ENCODE data around the gene IRF2. TPM values are rescaled to one million over a fixed set of nuclear protein-coding genes. Genes with fewer than 3 reads are reported as not detected.

Gene IRF2
- total RNA-seq, 6 experiments from 2014 or later: 13.4 to 24.0 (median 19.7) TPM

GRCh38 chr4:184373886-184374405, 100.4 kb downstream of the IRF2 start:
- TF ChIP-seq CTCF (IDR thresholded peaks at IDR 0.05): no peak
- Mint-ChIP-seq H3K9me3 (no peaks in the 10 kb centered on the region; the same call in 1 of the 2 replicates), H3K4me3 (no peak overlapping the region), H3K36me3 (ENCODE audit: low read depth) (no peaks in the 10 kb centered on the region), H3K27ac (no peak overlapping the region), H3K27me3 (ENCODE audit: insufficient read depth) (peaks cover 2% of the 10 kb centered on the region), H3K4me1 (ENCODE audit: low read depth) (peaks cover 18% of the 10 kb centered on the region)
- DNase-seq: no peak

- no peak for DNase-seq
- H3K27ac Mint-ChIP-seq: no peak overlapping the region
- no peak for TF ChIP-seq CTCF (IDR thresholded peaks at IDR 0.05)
- no peaks in the 10 kb centered on the region for H3K9me3 Mint-ChIP-seq
- no peaks in the 10 kb centered on the region for H3K36me3 Mint-ChIP-seq (ENCODE audit: low read depth)
- H3K4me1 Mint-ChIP-seq (ENCODE audit: low read depth): peaks cover 18% of the 10 kb centered on the region
- peaks cover 2% of the 10 kb centered on the region for H3K27me3 Mint-ChIP-seq (ENCODE audit: insufficient read depth)
- no peak overlapping the region for H3K4me3 Mint-ChIP-seq
Observed at GRCh38 chr4:184371390-184371787, 103.0 kb downstream of the IRF2 start.

- Mint-ChIP-seq H3K4me1 (ENCODE audit: low read depth) (peaks cover 14% of the 10 kb centered on the region), H3K27ac (no peak overlapping the region), H3K9me3 (no peaks in the 10 kb centered on the region), H3K27me3 (ENCODE audit: insufficient read depth) (peaks cover 2% of the 10 kb centered on the region), H3K36me3 (ENCODE audit: low read depth) (no peaks in the 10 kb centered on the region), H3K4me3 (no peak overlapping the region)
- DNase-seq: no peak
- TF ChIP-seq CTCF (IDR thresholded peaks at IDR 0.05): no peak
Observed at GRCh38 chr4:184370711-184371389, 103.5 kb downstream of the IRF2 start.

GRCh38 chr4:184369871-184370270, 104.5 kb downstream of the IRF2 start:
- Mint-ChIP-seq H3K27ac (no peak overlapping the region), H3K4me1 (ENCODE audit: low read depth) (peaks cover 4% of the 10 kb centered on the region), H3K4me3 (no peak overlapping the region), H3K9me3 (no peaks in the 10 kb centered on the region), H3K27me3 (ENCODE audit: insufficient read depth) (peaks cover 2% of the 10 kb centered on the region; the same call in 1 of the 2 replicates), H3K36me3 (ENCODE audit: low read depth) (no peaks in the 10 kb centered on the region)
- no peak for DNase-seq
- no peak for TF ChIP-seq CTCF (IDR thresholded peaks at IDR 0.05)

- Mint-ChIP-seq H3K4me3 (no peak overlapping the region), H3K27ac (no peak overlapping the region), H3K27me3 (ENCODE audit: insufficient read depth) (peaks cover 2% of the 10 kb centered on the region; the same call in 1 of the 2 replicates), H3K4me1 (ENCODE audit: low read depth) (no peaks in the 10 kb centered on the region), H3K36me3 (ENCODE audit: low read depth) (no peaks in the 10 kb centered on the region), H3K9me3 (no peaks in the 10 kb centered on the region)
- DNase-seq: no peak
- no peak for TF ChIP-seq CTCF (IDR thresholded peaks at IDR 0.05)
Observed at GRCh38 chr4:184368731-184369130, 105.6 kb downstream of the IRF2 start.

Measured in HFFc6 (cell line).